Prostate gland (tissue), 2 donors: ENCODE data around the gene MCC.

Source experiments
- CTCF ChIP-seq, 4 experiments: fragments of 200-600 bp in 2 of 4; fragments of 450-650 bp in 2 of 4; sonication (generic) in 2 of 4; IDR thresholded peaks; 1 replicate in 3 of 4; 2 replicates in 1 of 4; pipeline ENCODE4 v1.5.1; 2016 to 2019; ENCODE audit warnings: antibody characterized with exemption in 4 of 4, mild to moderate bottlenecking in 2 of 4, moderate library complexity in 2 of 4
- POLR2A ChIP-seq: fragments of 450-650 bp; IDR thresholded peaks from one replicate; pipeline ENCODE4 v1.6.1; 2016; ENCODE audit warnings: antibody characterized with exemption, mild to moderate bottlenecking
- POLR2AphosphoS5 ChIP-seq: sonication (generic); formaldehyde crosslinking; IDR thresholded peaks from one replicate; pipeline ENCODE4 v1.6.1; 2017; ENCODE audit warnings: antibody characterized with exemption

DNA sequence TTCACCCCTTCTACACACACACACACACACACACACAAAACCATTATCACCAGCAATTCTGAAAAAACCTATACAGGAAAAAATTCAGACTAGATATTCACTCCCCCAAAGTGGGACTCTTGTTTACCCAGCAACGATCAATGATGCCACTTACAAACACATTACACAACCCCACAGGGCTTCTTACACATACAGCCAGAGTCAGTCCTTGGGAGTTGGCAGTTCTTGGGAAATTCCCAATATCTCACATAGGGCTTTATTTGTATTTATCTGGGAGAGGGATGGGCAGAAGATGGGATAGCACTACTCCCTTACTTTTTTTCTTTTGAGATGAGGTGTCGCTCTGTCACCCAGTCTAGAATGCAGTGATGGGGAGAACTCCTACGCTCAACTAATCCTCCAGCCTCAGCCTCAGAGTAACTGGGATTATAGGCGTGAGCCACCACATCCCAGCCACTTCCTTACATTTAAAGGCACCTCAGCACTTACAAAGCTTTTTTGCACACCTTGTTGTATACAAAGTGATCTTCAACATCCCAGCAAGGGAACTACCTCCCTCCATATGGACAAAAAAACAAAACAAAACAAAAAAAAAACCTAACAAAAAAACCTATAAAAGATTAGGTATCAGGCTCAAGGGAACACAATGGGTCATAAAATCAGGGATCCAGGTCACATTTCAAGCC is 221.9 kb downstream of the MCC start:
- TF ChIP-seq CTCF (IDR thresholded peaks at IDR 0.05) (no peak), POLR2AphosphoS5 (no peak), POLR2A (no peak)
